ENCODE data around the gene NPTX1. TPM values are rescaled to one million over a fixed set of nuclear protein-coding genes. Genes with fewer than 3 reads are reported as not detected.

NPTX1 gene
- total and polyA plus RNA-seq, 4 donors = under 0.01 TPM; not detected in 3

- no peaks in the 10 kb centered on the region for H3K36me3 ChIP-seq (ENCODE audit: control insufficient read depth in 4 of 4, insufficient read depth in 3 of 4, low read depth in 1 of 4, low read length in 3 of 4)
- no peaks in the 10 kb centered on the region for H3K9me3 ChIP-seq (ENCODE audit: control insufficient read depth in 4 of 4, low read length in 3 of 4)
- H3K4me1 ChIP-seq (ENCODE audit: control insufficient read depth in 4 of 4, insufficient read depth in 4 of 4, low read length in 3 of 4) = no peaks in the 10 kb centered on the region
- DNase-seq (ENCODE audit: low spot score) = no peak
- TF ChIP-seq JUND (IDR thresholded peaks at IDR 0.05) = no peak
- peak in 1 of 2 donors; percentile 20 for TF ChIP-seq RXRA (IDR thresholded peaks at IDR 0.05)
- H3K4me3 ChIP-seq (ENCODE audit: low read depth in 1 of 3, low read length in 3 of 3) = no peak overlapping the region
- H3K9ac ChIP-seq (ENCODE audit: low read depth in 1 of 2, low read length in 2 of 2) = no peak overlapping the region
- WGBS = 66% methylated on average over 22 of the region's 22 CpGs
- H3K27me3 ChIP-seq (ENCODE audit: control insufficient read depth in 4 of 4, insufficient read depth in 4 of 4, low read length in 3 of 4) = peaks cover 0 to 3% (median 0%) of the 10 kb centered on the region in 4 donors
- no peak overlapping the region for H3K27ac ChIP-seq (ENCODE audit: low read depth in 1 of 2, low read length in 2 of 2)
Observed at GRCh38 chr17:80499961-80500665, 23.7 kb upstream of the NPTX1 start.

GRCh38 chr17:80499560-80499959 lies 23.2 kb upstream of the NPTX1 start:
- 65% methylated on average over 9 of the region's 9 CpGs for WGBS
- Histone ChIP-seq H3K36me3 (ENCODE audit: control insufficient read depth in 4 of 4, insufficient read depth in 3 of 4, low read depth in 1 of 4, low read length in 3 of 4) (no peaks in the 10 kb centered on the region), H3K4me3 (ENCODE audit: low read depth in 1 of 3, low read length in 3 of 3) (no peak overlapping the region), H3K4me1 (ENCODE audit: control insufficient read depth in 4 of 4, insufficient read depth in 4 of 4, low read length in 3 of 4) (no peaks in the 10 kb centered on the region), H3K27me3 (ENCODE audit: control insufficient read depth in 4 of 4, insufficient read depth in 4 of 4, low read length in 3 of 4) (peaks cover 0 to 3% (median 0%) of the 10 kb centered on the region in 4 donors), H3K9me3 (ENCODE audit: control insufficient read depth in 4 of 4, low read length in 3 of 4) (no peaks in the 10 kb centered on the region), H3K9ac (ENCODE audit: low read depth in 1 of 2, low read length in 2 of 2) (no peak overlapping the region), H3K27ac (ENCODE audit: low read depth in 1 of 2, low read length in 2 of 2) (no peak overlapping the region)
- no peak for DNase-seq (ENCODE audit: low spot score)
- TF ChIP-seq, protein P1, sequence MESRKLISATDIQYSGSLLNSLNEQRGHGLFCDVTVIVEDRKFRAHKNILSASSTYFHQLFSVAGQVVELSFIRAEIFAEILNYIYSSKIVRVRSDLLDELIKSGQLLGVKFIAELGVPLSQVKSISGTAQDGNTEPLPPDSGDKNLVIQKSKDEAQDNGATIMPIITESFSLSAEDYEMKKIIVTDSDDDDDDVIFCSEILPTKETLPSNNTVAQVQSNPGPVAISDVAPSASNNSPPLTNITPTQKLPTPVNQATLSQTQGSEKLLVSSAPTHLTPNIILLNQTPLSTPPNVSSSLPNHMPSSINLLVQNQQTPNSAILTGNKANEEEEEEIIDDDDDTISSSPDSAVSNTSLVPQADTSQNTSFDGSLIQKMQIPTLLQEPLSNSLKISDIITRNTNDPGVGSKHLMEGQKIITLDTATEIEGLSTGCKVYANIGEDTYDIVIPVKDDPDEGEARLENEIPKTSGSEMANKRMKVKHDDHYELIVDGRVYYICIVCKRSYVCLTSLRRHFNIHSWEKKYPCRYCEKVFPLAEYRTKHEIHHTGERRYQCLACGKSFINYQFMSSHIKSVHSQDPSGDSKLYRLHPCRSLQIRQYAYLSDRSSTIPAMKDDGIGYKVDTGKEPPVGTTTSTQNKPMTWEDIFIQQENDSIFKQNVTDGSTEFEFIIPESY (IDR thresholded peaks at IDR 0.05) = no peak
- TF ChIP-seq FOXA1 (IDR thresholded peaks at IDR 0.05) = no peak
- TF ChIP-seq TAF1 (conservative IDR thresholded peaks at IDR 0.05) = no peak
- no peak for TF ChIP-seq HNF4G (IDR thresholded peaks at IDR 0.05)
- no peak for TF ChIP-seq HNF4A (conservative IDR thresholded peaks at IDR 0.05)
- TF ChIP-seq FOXA2 (IDR thresholded peaks at IDR 0.05) = no peak
- TF ChIP-seq MAX (IDR thresholded peaks at IDR 0.05) = no peak
- no peak for TF ChIP-seq RXRA (IDR thresholded peaks at IDR 0.05)
- TF ChIP-seq YY1 (IDR thresholded peaks at IDR 0.05) = no peak
- no peak for TF ChIP-seq SP1 (IDR thresholded peaks at IDR 0.05)
- TF ChIP-seq EGR1 (IDR thresholded peaks at IDR 0.05; ENCODE audit: low read depth in 2 of 2) = no peak
- TF ChIP-seq, protein P2, sequence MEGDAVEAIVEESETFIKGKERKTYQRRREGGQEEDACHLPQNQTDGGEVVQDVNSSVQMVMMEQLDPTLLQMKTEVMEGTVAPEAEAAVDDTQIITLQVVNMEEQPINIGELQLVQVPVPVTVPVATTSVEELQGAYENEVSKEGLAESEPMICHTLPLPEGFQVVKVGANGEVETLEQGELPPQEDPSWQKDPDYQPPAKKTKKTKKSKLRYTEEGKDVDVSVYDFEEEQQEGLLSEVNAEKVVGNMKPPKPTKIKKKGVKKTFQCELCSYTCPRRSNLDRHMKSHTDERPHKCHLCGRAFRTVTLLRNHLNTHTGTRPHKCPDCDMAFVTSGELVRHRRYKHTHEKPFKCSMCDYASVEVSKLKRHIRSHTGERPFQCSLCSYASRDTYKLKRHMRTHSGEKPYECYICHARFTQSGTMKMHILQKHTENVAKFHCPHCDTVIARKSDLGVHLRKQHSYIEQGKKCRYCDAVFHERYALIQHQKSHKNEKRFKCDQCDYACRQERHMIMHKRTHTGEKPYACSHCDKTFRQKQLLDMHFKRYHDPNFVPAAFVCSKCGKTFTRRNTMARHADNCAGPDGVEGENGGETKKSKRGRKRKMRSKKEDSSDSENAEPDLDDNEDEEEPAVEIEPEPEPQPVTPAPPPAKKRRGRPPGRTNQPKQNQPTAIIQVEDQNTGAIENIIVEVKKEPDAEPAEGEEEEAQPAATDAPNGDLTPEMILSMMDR (IDR thresholded peaks at IDR 0.05; ENCODE audit: low read depth, low read length, missing input control) = no peak
- TF ChIP-seq, protein P3, sequence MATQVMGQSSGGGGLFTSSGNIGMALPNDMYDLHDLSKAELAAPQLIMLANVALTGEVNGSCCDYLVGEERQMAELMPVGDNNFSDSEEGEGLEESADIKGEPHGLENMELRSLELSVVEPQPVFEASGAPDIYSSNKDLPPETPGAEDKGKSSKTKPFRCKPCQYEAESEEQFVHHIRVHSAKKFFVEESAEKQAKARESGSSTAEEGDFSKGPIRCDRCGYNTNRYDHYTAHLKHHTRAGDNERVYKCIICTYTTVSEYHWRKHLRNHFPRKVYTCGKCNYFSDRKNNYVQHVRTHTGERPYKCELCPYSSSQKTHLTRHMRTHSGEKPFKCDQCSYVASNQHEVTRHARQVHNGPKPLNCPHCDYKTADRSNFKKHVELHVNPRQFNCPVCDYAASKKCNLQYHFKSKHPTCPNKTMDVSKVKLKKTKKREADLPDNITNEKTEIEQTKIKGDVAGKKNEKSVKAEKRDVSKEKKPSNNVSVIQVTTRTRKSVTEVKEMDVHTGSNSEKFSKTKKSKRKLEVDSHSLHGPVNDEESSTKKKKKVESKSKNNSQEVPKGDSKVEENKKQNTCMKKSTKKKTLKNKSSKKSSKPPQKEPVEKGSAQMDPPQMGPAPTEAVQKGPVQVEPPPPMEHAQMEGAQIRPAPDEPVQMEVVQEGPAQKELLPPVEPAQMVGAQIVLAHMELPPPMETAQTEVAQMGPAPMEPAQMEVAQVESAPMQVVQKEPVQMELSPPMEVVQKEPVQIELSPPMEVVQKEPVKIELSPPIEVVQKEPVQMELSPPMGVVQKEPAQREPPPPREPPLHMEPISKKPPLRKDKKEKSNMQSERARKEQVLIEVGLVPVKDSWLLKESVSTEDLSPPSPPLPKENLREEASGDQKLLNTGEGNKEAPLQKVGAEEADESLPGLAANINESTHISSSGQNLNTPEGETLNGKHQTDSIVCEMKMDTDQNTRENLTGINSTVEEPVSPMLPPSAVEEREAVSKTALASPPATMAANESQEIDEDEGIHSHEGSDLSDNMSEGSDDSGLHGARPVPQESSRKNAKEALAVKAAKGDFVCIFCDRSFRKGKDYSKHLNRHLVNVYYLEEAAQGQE (IDR thresholded peaks at IDR 0.05) = no peak
